Measurements from ENCODE around the gene COX10.

COX10 gene

GRCh38 chr17:14072881-14073280 lies 3.6 kb downstream of the COX10 start:
- no peak for DNase-seq

DNA sequence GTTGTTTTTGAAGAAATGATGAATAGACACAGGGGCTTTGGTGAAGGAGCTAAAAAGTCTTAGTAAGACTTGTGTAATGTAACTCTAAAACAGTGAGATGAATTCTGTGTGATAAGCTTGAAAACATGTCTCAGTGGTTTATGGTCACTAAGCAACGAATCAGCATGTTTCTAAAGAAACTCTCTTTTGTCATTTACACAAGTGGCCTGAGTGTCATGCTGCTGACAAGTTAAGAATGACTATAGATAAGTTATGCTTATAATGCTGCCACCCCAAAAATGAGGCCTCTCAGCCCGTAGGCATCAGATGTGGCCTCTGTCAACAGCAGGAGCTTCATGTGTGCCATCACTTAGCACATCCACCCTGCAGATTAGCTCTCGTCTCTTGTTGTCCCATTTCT lies 8.7 kb downstream of the COX10 start:
- no peak for DNase-seq

- DNase-seq = no peak
Observed at GRCh38 chr17:14080847-14081251, 11.5 kb downstream of the COX10 start.

GRCh38 chr17:14082848-14083247 lies 13.5 kb downstream of the COX10 start:
- DNase-seq = no peak

DNA sequence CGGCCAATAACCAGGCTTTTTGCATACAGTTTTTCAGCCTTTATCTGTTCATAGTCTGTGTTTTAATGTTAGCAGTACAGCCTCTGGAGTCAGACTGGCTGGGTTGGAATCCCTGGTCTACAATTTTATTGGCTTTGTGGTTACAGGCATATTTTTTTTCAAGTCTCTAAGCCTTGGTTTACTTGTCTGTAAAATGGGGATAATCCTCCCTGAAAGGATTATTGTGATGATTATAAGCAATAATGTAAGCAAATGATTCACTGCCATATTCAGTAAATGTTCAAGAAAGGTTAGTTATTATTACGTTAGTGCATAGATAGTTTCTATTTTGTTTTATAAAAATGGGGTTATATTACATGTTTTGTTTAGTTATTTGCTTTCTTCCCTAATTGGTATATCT lies 15.7 kb downstream of the COX10 start:
- no peak for DNase-seq

DNA sequence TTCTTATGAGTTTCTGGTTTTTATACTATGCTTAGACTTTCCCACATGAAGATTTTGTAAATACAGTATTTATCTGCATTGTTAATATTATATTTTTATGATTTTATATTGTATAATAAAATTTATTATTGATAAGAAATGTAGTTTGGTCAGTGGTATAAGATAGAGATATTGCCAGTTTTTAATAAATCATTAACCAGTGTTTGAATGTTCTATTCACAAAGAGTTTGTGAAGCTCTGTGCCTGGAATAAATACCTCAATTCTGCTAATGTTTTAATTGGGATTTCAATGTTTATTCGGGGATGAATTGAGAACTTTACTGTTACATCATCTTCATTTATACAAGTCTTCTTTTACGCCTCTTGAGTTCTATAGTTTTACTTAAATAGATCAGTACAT lies 16.9 kb downstream of the COX10 start:
- DNase-seq = no peak

- DNase-seq = no peak
Observed at GRCh38 chr17:14089179-14089578, 19.9 kb downstream of the COX10 start.

GRCh38 chr17:14091367-14091766 lies 22.1 kb downstream of the COX10 start:
- DNase-seq = no peak

DNA sequence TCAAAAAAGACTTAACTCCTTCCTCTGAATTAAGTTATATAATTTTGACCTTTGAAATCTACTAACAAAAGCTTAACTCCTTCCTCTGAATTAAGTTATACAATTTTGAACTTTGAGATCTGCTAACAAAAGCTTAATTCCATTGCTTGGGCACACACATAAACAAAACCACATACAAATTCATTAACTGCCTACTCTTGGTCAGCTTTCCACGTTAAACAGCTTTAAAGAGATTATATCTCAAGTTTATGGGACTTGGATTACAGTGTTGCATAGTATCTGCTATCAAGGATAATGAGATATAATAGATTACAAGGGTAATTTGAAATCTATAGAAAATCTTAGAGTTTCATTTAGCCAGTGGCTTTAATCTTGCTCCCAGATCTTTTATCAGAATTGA lies 23.5 kb downstream of the COX10 start:
- DNase-seq = no peak

DNA sequence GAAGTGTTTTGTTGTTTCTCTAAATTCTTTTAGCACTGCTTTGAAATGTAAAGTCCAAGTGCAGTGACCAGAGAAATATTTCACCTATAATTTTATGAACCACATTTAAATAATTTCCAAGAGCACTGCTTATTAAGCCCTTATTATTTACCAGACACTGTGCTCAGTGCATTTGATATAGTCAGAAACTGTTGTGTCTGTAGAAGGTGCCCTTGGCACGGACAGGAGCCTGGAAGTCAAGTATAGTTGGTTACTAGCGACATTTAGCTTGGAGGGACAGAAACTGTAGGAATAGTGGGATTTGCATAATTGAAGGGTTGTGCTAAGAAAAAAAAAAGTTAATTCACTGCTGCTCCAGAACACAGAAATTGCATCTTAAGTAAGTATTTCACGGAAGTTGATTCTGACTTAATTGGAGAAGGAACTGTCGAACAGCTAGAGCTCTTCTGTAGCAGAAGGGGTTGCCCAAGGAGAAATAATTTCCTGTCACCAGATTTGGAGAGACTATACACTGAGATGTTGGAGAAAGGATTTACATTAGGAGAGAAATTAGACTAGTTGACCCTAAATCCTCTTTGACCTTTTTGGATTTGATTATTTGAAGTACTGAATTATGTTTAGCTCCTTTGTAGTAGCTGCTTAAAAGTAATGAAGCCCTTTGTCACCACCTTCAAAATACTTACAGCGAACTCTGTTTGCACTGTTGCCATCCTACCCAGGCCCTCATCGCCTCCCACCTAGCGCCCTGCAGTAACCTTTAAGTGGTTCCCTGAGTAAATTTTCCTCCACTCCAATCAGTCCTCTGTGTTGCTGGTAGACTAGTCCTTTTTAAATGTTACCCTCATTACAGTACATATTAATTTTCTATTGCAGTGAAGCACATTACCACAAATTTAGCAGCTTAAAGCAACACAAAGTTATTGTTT lies 25.6 kb downstream of the COX10 start:
- DNase-seq = no peak

GRCh38 chr17:14095631-14096030 lies 26.3 kb downstream of the COX10 start:
- DNase-seq = no peak

GRCh38 chr17:14098246-14098645 lies 28.9 kb downstream of the COX10 start:
- DNase-seq = no peak

DNA sequence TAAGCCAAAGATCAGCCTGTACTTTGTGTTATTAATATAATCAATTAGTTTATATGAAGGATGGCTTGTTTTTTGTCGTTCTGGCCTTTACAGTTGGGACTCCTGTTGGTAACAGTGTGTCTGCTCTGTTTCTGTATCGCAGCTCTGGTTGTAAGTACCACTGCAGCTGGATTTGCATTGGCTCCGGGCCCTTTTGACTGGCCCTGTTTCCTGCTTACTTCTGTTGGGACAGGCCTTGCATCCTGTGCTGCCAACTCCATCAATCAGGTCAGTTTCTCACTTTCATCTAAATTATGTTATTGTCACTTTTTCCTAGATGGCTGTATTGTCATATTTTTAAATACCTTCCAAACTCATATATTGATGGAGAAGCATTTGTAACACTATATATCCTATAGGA lies 32.7 kb downstream of the COX10 start:
- DNase-seq = no peak

DNA sequence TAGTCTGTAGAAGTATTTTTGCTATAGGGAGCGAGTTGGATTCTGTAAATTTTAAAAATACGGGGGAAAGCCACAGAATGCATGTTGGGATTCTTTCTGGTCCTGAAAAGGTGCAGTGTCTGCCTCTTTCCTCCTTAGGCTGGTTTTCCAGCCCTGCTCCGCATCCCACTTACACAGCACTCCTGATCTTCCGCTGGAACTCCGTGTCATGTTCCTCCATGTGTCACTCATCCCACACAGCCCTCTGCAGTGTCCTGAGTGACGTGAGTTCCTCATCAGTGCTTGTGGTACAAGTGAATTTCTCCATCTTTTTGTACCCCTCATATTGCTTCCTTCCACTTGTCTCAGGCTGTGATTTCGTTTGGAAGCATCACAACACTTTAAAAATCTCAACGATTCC lies 34.5 kb downstream of the COX10 start:
- DNase-seq = no peak

GRCh38 chr17:14104734-14105133 lies 35.4 kb downstream of the COX10 start:
- DNase-seq = no peak

GRCh38 chr17:14107889-14108288 lies 38.6 kb downstream of the COX10 start:
- DNase-seq = no peak

DNA sequence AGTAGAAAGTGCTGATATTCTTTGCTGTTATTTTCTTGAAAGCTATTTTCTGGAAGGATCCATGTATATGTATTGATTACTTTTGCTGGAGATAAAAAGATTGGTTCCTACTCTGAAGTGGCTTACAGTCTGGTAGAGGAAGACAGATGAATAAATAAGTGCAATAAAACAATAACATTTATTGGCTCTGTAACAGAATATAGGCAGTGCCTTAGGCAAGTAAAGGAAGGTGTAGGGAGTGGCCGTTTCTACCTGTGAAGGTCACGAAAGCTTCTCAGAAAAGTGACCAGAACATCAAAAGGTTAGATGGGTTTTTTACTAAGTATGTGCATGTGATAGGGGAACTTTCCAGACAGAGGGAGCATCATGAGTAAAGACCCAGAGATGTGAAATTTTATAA lies 43.1 kb downstream of the COX10 start:
- no peak for DNase-seq

DNA sequence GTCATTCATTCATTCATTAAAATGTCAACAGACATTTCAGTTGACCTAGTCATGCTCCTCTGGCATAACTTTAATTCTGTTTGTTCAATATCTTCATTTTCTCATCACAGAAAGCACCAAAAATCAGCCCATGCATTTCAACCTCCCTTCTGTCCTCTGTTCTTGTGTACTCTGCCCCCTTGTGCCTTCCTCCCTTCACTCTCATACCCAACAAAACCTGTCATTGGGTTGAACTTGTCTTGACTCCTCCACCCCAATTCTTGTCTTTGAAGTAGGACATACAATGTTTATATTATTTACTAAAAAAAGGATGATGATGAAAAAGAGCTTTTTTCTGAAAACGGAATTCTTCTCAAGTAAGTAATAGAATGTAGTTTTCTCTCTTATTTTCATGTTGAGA lies 43.8 kb downstream of the COX10 start:
- DNase-seq = no peak

- no peak for DNase-seq
Observed at GRCh38 chr17:14116263-14117024, 47.1 kb downstream of the COX10 start.

GRCh38 chr17:14118951-14119350 lies 49.6 kb downstream of the COX10 start:
- DNase-seq = no peak

- DNase-seq = no peak
Observed at GRCh38 chr17:14119546-14119945, 50.2 kb downstream of the COX10 start.

GRCh38 chr17:14121952-14122351 lies 52.6 kb downstream of the COX10 start:
- no peak for DNase-seq

DNA sequence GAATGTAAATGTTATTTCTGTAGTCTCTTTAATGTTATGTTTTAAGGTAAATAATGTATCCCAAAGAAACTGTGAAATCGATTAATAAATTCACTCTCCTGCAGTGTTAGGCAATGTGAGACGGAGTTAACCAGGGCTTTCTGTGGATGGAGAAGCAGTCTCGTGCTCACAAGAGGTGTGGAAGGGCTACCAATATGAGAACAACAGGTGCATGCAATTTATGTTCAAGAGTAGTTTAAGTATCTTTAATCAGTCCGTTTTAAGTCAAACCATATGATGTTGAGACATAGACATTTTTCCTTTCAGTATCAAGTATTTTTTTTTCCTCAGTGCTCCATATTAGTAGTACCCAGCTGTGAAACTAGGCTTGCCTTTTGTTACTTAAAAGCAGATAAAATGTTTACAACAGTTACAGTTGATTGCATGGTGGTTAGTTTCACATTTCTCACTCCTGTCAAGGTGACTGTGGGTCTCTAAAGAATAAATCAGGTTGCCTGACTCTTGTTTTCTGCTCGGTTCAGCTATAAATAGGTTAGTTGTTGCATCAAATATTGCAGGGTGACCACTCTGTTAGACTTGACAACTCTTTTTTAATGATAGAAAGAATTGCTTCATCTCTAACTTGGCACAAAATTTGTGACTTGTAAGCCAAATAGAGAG lies 54.4 kb downstream of the COX10 start:
- no peak for DNase-seq

DNA sequence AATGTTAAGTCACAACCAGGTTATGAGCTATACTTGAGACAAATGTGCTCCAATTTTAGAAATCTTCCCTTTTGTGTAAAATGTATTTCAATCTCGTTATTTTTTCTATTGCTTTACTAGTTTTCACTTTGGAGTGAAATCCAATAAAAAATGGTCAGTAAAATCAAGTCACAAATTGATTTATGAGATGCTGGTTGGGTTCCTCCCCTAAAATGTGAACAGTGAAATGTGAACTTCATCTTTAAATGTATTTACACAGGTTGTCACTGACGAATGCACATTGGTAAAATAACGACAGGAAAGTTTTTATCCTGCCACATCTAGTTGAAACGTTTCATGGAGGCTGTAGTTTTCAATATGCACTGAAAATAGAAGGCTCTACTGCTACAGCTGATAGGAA lies 55.5 kb downstream of the COX10 start:
- DNase-seq = no peak
